Measurements from ENCODE around the gene PDGFD. TPM values are rescaled to one million over a fixed set of nuclear protein-coding genes. Genes with fewer than 3 reads are reported as not detected.

Gene PDGFD
- total RNA-seq, 2 experiments from 2014 or later, result 0.20 TPM; not detected in 1

GRCh38 chr11:104198576-104198975 lies 34.6 kb upstream of the PDGFD start:
- no peak overlapping the region for H3K27ac Mint-ChIP-seq
- no peak for TF ChIP-seq CTCF (IDR thresholded peaks at IDR 0.05)
- CTCF ChIA-PET, result no interaction called here
- H3K9me3 Mint-ChIP-seq, result no peaks in the 10 kb centered on the region
- H3K4me3 Mint-ChIP-seq, result no peak overlapping the region
- intact Hi-C loops (cut with micrococcal nuclease), result no loop called here
- H3K27me3 Mint-ChIP-seq, result peaks cover 2% of the 10 kb centered on the region
- DNase-seq (no peak), ATAC-seq (no peak)
- H3K4me1 Mint-ChIP-seq (ENCODE audit: low read depth), result no peaks in the 10 kb centered on the region
- POLR2A ChIA-PET, result no interaction called here
- H3K36me3 Mint-ChIP-seq (ENCODE audit: low read depth), result no peaks in the 10 kb centered on the region

DNA sequence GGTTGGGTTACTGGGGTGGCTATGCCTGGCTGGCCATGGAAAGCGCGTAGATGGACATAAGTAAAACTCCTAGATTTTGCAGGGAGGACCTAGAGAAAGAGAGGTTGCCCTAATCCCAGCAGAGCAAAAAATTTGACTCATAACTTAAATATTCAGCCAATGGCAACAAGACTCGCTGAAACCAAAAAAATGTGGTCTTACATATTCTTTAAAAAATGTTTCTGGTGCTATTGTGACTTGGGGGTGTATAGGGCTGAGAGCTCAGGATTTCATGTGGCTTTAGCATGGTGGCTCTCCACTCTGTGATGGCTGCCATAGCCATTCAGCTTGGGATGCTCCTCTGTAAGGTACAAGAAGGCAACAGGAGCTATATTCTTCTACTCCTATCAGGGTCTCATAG lies 27.2 kb upstream of the PDGFD start:
- no peaks in the 10 kb centered on the region for H3K4me1 Mint-ChIP-seq (ENCODE audit: low read depth)
- H3K36me3 Mint-ChIP-seq (ENCODE audit: low read depth), result no peaks in the 10 kb centered on the region
- no peaks in the 10 kb centered on the region for H3K9me3 Mint-ChIP-seq
- no peak for TF ChIP-seq CTCF (IDR thresholded peaks at IDR 0.05)
- ATAC-seq (no peak), DNase-seq (no peak)
- CTCF ChIA-PET, result no interaction called here
- no peak overlapping the region for H3K27ac Mint-ChIP-seq
- POLR2A ChIA-PET, result no interaction called here
- intact Hi-C loops (cut with micrococcal nuclease), result no loop called here
- no peaks in the 10 kb centered on the region for H3K27me3 Mint-ChIP-seq
- H3K4me3 Mint-ChIP-seq, result no peak overlapping the region

DNA sequence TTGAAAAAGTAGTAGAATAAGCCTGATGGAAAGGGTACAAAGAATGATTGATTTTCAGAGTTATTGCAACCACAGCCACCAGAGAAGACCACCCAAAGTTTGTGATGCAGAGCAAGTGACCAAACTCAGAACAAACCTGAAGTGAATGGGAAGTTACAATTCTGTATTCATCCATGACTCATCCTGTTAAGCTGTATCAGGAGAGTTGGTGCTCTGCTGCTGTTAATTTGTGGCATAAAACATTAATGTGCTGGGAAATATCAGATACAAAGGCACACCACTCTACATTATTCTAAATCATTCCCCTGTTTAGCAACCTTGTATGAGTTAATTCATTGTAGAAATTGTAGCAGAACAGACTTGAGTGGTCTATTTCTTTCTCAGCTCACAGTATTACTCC lies 19.6 kb upstream of the PDGFD start:
- Mint-ChIP-seq H3K9me3 (no peaks in the 10 kb centered on the region), H3K4me1 (ENCODE audit: low read depth) (no peaks in the 10 kb centered on the region), H3K27ac (no peak overlapping the region), H3K4me3 (no peak overlapping the region), H3K27me3 (peaks cover 2% of the 10 kb centered on the region), H3K36me3 (ENCODE audit: low read depth) (no peaks in the 10 kb centered on the region)
- TF ChIP-seq CTCF (IDR thresholded peaks at IDR 0.05), result no peak
- ChIA-PET CTCF (no interaction called here), POLR2A (no interaction called here)
- DNase-seq (no peak), ATAC-seq (no peak)
- intact Hi-C loops (cut with micrococcal nuclease), result no loop called here

GRCh38 chr11:104175769-104176168 lies 11.8 kb upstream of the PDGFD start:
- Mint-ChIP-seq H3K27ac (no peak overlapping the region), H3K4me3 (no peak overlapping the region), H3K36me3 (ENCODE audit: low read depth) (no peaks in the 10 kb centered on the region), H3K27me3 (no peaks in the 10 kb centered on the region), H3K4me1 (ENCODE audit: low read depth) (no peaks in the 10 kb centered on the region), H3K9me3 (no peaks in the 10 kb centered on the region)
- intact Hi-C loops (cut with micrococcal nuclease), result no loop called here
- ATAC-seq (no peak), DNase-seq (no peak)
- CTCF ChIA-PET, result interaction anchor here (1.3 kb wide), 1 partner anchor 12 kb away, joined by 3 read pairs; the partner anchor contains the start of gene PDGFD
- no peak for TF ChIP-seq CTCF (IDR thresholded peaks at IDR 0.05)
- POLR2A ChIA-PET, result no interaction called here

GRCh38 chr11:104169091-104169490 lies 5.1 kb upstream of the PDGFD start:
- H3K4me3 Mint-ChIP-seq, result no peak overlapping the region
- no peaks in the 10 kb centered on the region for H3K36me3 Mint-ChIP-seq (ENCODE audit: low read depth)
- DNase-seq (no peak), ATAC-seq (no peak)
- H3K4me1 Mint-ChIP-seq (ENCODE audit: low read depth), result no peaks in the 10 kb centered on the region
- H3K27me3 Mint-ChIP-seq, result peaks cover 10% of the 10 kb centered on the region
- intact Hi-C loops (cut with micrococcal nuclease), result no loop called here
- no peak for TF ChIP-seq CTCF (IDR thresholded peaks at IDR 0.05)
- CTCF ChIA-PET, result no interaction called here
- POLR2A ChIA-PET, result no interaction called here
- H3K9me3 Mint-ChIP-seq, result no peaks in the 10 kb centered on the region
- H3K27ac Mint-ChIP-seq, result no peak overlapping the region
